NCI-H1092 (cell line): Measurements from ENCODE around the gene AP2A2.
"Not testable (repeated sequence)": the region's sequence is repeated elsewhere in the genome, so short reads cannot be mapped to it uniquely, and the experiment has no call there.

Experiments
- DNase-seq: peaks from one replicate; lab custom pipeline; 2025; lab: John Stamatoyannopoulos, UW

AP2A2 gene

GRCh38 chr11:954392-955153 is 28.9 kb downstream of the AP2A2 start:
- no peak for DNase-seq

- DNase-seq = no peak
Observed at GRCh38 chr11:955154-956063, 29.7 kb downstream of the AP2A2 start.

- no peak for DNase-seq
Observed at GRCh38 chr11:957212-957920, 31.7 kb downstream of the AP2A2 start.

GRCh38 chr11:958101-958500 is 32.4 kb downstream of the AP2A2 start:
- no peak for DNase-seq

GRCh38 chr11:959027-959426 is 33.4 kb downstream of the AP2A2 start:
- no peak for DNase-seq

- no peak for DNase-seq
Observed at GRCh38 chr11:959608-960007, 33.9 kb downstream of the AP2A2 start.

- DNase-seq = not testable (repeated sequence)
Observed at GRCh38 chr11:961310-961920, 35.7 kb downstream of the AP2A2 start.

- no peak for DNase-seq
Observed at GRCh38 chr11:961921-962320, 36.3 kb downstream of the AP2A2 start.

- no peak for DNase-seq
Observed at GRCh38 chr11:962688-963087, 37.0 kb downstream of the AP2A2 start.

GRCh38 chr11:963852-964251 is 38.2 kb downstream of the AP2A2 start:
- no peak for DNase-seq

GRCh38 chr11:965206-965775 is 39.6 kb downstream of the AP2A2 start:
- no peak for DNase-seq

GRCh38 chr11:967995-968751 is 42.5 kb downstream of the AP2A2 start:
- DNase-seq = no peak

- no peak for DNase-seq
Observed at GRCh38 chr11:968822-969221, 43.2 kb downstream of the AP2A2 start.

GRCh38 chr11:969651-970205 is 44.1 kb downstream of the AP2A2 start:
- no peak for DNase-seq

- DNase-seq = no peak
Observed at GRCh38 chr11:970319-970871, 44.7 kb downstream of the AP2A2 start.

GRCh38 chr11:971092-971690 is 45.5 kb downstream of the AP2A2 start:
- no peak for DNase-seq

- no peak for DNase-seq
Observed at GRCh38 chr11:971731-972365, 46.2 kb downstream of the AP2A2 start.

- no peak for DNase-seq
Observed at GRCh38 chr11:972523-973211, 47.0 kb downstream of the AP2A2 start.

- DNase-seq = no peak
Observed at GRCh38 chr11:973237-973636, 47.6 kb downstream of the AP2A2 start.
